GM10248 (cell line): ENCODE results near the gene PKN2.
"Not testable (repeated sequence)": the region's sequence is repeated elsewhere in the genome, so short reads cannot be mapped to it uniquely, and the experiment has no call there.

Source experiments
- CTCF ChIA-PET: fragments of 300-600 bp; sonication (Branson Sonifier 250); formaldehyde crosslinking; extraction: SDS; loops from one replicate; lab custom pipeline; 2021; ENCODE audit warnings: antibody characterized with exemption; lab: Yijun Ruan, JAX
- POLR2A ChIA-PET: fragments of 350-650 bp; sonication (Branson Sonifier 250); formaldehyde crosslinking; extraction: SDS; loops from one replicate; lab custom pipeline; 2020; ENCODE audit warnings: antibody characterized with exemption; lab: Yijun Ruan, JAX
- DNase-seq: peaks from one replicate; pipeline ENCODE4 v3.0.0; 2012; ENCODE audit errors: extremely low spot score
- CTCF ChIP-seq: IDR thresholded peaks from 2 replicates; pipeline ENCODE4 v1.5.1; 2012; ENCODE audit warnings: mild to moderate bottlenecking, low read depth; ENCODE audit errors: extremely low read depth, missing control alignments, control extremely low read depth

The PKN2 gene

DNA sequence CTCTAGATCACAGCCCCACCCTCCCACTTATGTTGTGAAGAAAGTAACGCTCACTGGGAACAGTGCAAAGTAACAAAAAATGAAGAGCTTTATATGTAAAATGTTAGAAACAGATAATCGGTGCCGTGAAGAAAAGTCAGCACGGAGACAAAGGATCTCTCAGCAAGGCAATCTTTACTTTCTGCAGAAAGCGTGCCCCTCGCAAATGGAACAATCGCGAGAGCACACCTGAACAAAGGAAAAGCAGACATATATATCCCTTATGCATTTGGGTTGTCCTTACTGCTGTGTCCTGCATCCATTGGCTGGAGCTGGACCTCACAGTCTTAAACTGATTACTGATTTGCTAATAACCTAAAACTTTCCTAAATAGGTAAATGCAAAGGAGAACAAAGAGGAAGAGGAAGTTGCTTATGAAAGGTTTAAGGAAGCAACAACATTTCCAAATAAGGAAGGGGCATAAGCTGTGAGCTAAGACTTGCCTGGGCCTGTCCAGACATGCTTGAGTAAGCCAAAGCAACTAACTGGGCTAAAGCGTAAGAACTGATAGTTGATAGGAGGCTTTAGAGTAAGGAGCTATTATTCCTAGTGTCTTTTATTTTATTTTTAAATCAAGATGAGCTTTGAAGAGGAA is 117.6 kb downstream of the PKN2 start:
- POLR2A ChIA-PET, result no interaction called here

DNA sequence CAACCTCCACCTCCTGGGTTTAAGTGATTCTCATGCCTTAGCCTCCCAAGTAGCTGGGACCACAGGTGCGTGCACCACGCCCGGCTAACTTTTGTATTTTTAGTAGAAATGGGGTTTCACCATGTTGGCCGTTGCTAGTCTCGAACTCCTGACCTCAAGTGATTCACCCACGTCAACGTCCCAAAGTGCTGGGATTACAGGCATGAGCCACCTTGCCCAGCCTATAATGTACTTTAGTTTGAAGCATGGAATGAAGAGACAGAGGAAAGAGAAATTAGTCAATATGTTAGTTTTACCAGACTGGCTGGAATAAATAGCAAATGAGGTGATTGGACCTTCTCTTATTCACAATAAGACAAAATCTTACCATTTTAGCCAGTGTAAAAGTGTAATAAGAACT is 118.3 kb downstream of the PKN2 start:
- POLR2A ChIA-PET, result no interaction called here
- TF ChIP-seq CTCF, result no peak
- DNase-seq, result no peak
- CTCF ChIA-PET, result no interaction called here

More for the DNA sequence above, 117.6 kb downstream of the PKN2 start:
- CTCF ChIA-PET, result no interaction called here
- no peak for DNase-seq
- TF ChIP-seq CTCF, result no peak

DNA sequence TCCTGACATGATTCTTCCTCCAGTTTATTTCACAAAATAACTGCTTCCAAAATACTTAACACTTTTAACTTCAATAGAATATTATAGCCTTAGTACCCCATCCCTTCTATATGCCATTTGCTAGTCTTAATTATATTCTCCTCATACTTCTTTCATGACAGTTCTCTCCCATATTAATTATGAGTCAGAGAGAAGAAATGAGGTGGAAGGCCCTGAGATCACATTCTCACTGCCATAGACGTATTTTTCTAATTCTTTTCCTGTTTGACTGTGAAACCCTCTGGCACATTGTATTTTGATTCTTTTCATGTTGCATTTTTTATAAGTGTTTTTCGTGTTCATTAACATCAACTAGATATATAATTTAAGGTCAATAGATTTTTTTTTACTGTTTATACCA is 118.9 kb downstream of the PKN2 start:
- no peak for DNase-seq
- CTCF ChIA-PET, result no interaction called here
- no peak for TF ChIP-seq CTCF
- POLR2A ChIA-PET, result no interaction called here

DNA sequence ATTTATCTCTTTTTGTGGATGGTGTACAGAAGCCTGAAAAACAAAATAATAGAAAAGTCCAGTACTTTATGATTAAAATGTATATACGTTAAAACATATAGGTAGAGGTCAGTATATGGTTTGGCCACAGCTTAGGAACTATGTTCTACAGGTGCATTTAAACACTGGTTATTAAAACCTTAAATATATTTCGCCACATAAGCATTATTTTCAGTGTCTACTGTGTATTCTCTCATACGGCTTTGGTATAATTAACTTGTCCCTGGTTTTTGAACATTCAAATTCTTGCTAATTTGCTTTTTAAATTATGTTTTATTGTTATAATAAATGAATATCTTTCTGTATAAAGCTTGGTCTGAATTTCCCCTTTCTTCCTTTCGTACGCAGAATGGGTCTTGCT is 119.4 kb downstream of the PKN2 start:
- CTCF ChIA-PET, result no interaction called here
- no peak for DNase-seq
- no peak for TF ChIP-seq CTCF
- POLR2A ChIA-PET, result no interaction called here

GRCh38 chr1:88812366-88812765 is 128.3 kb downstream of the PKN2 start:
- CTCF ChIA-PET, result no interaction called here
- TF ChIP-seq CTCF, result no peak
- DNase-seq, result no peak
- POLR2A ChIA-PET, result no interaction called here

- ChIA-PET CTCF (no interaction called here), POLR2A (no interaction called here)
- no peak for DNase-seq
- TF ChIP-seq CTCF, result no peak
Observed at GRCh38 chr1:88813471-88813870, 129.4 kb downstream of the PKN2 start.

- CTCF ChIA-PET, DNase-seq, POLR2A ChIA-PET: not testable (repeated sequence)
Observed at GRCh38 chr1:88819642-88820041, 135.6 kb downstream of the PKN2 start.
